Measurements from ENCODE around the gene UBE3D. TPM values are rescaled to one million over a fixed set of nuclear protein-coding genes. Genes with fewer than 3 reads are reported as not detected.

The UBE3D gene
- total RNA-seq, 4 donors from 2014 or later = 6.1 to 30.3 (median 14.4) TPM

GRCh38 chr6:82890240-82890639 lies 175.4 kb downstream of the UBE3D start:
- no peak overlapping the region for H3K4me3 ChIP-seq
- in situ Hi-C loops (cut with MboI; ENCODE audit: low pct_ligation_motif_present in 1 of 4, low pct_unique_long_range_greater_than_20kb in 1 of 4, low sequenced_read_pairs in 3 of 4) = no loop called here
- no peaks in the 10 kb centered on the region for H3K36me3 ChIP-seq
- H3K27ac ChIP-seq = no peak overlapping the region
- H3K4me1 ChIP-seq = no peaks in the 10 kb centered on the region
- no peak for DNase-seq
- H3K27me3 ChIP-seq = no peaks in the 10 kb centered on the region
- whole genome bisulfite sequencing, 2 donors (ENCODE audit: low coverage in 1 of 2) = 71 to 82% methylated on average over 1 of the region's 1 CpG
- no peak for TF ChIP-seq POLR2AphosphoS5 (IDR thresholded peaks at IDR 0.05)
- TF ChIP-seq POLR2A (IDR thresholded peaks at IDR 0.05) = no peak
- no peak for TF ChIP-seq CTCF (IDR thresholded peaks at IDR 0.05)
- no peak for TF ChIP-seq EP300 (IDR thresholded peaks at IDR 0.05; ENCODE audit: low read depth)
- intact Hi-C loops (cut with DNase I; ENCODE audit: low total_unique reads) = no loop called here
- no peaks in the 10 kb centered on the region for H3K9me3 ChIP-seq

GRCh38 chr6:82889143-82889542 lies 176.5 kb downstream of the UBE3D start:
- Histone ChIP-seq H3K4me3 (no peak overlapping the region), H3K36me3 (no peaks in the 10 kb centered on the region), H3K9me3 (no peaks in the 10 kb centered on the region), H3K4me1 (no peaks in the 10 kb centered on the region), H3K27ac (no peak overlapping the region), H3K27me3 (no peaks in the 10 kb centered on the region)
- no peak for DNase-seq
- 91 to 94% methylated on average over 5 of the region's 5 CpGs for WGBS, 2 donors (ENCODE audit: low coverage in 1 of 2)
- no peak for TF ChIP-seq POLR2AphosphoS5 (IDR thresholded peaks at IDR 0.05)
- TF ChIP-seq POLR2A (IDR thresholded peaks at IDR 0.05) = no peak
- no peak for TF ChIP-seq CTCF (IDR thresholded peaks at IDR 0.05)
- no peak for TF ChIP-seq EP300 (IDR thresholded peaks at IDR 0.05; ENCODE audit: low read depth)
- in situ Hi-C loops (cut with MboI; ENCODE audit: low pct_ligation_motif_present in 1 of 4, low pct_unique_long_range_greater_than_20kb in 1 of 4, low sequenced_read_pairs in 3 of 4) = no loop called here
- intact Hi-C loops (cut with DNase I; ENCODE audit: low total_unique reads) = no loop called here

- Histone ChIP-seq H3K27ac (no peak overlapping the region), H3K36me3 (no peaks in the 10 kb centered on the region), H3K4me1 (peaks cover 0 to under 1% (median 0%) of the 10 kb centered on the region in 4 donors), H3K9me3 (no peaks in the 10 kb centered on the region), H3K27me3 (peaks cover 28% of the 10 kb centered on the region), H3K4me3 (no peak overlapping the region)
- intact Hi-C loops (cut with DNase I; ENCODE audit: low total_unique reads) = no loop called here
- in situ Hi-C loops (cut with MboI; ENCODE audit: low pct_ligation_motif_present in 1 of 4, low pct_unique_long_range_greater_than_20kb in 1 of 4, low sequenced_read_pairs in 3 of 4) = no loop called here
- DNase-seq = no peak
- WGBS, 2 donors (ENCODE audit: low coverage in 1 of 2) = 39 to 52% methylated on average over 2 of the region's 2 CpGs
- no peak for TF ChIP-seq POLR2A (IDR thresholded peaks at IDR 0.05)
- no peak for TF ChIP-seq CTCF (IDR thresholded peaks at IDR 0.05)
These were observed 183.1 kb downstream of the UBE3D start for GRCh38 chr6:82882363-82883023.

- peaks cover 28% of the 10 kb centered on the region for H3K27me3 ChIP-seq
- H3K9me3 ChIP-seq = no peaks in the 10 kb centered on the region
- intact Hi-C loops (cut with DNase I; ENCODE audit: low total_unique reads) (no loop called here), in situ Hi-C loops (cut with MboI; ENCODE audit: low pct_ligation_motif_present in 1 of 4, low pct_unique_long_range_greater_than_20kb in 1 of 4, low sequenced_read_pairs in 3 of 4) (no loop called here)
- no peaks in the 10 kb centered on the region for H3K36me3 ChIP-seq
- no peak overlapping the region for H3K27ac ChIP-seq
- H3K4me1 ChIP-seq = peaks cover 0 to 10% (median 3%) of the 10 kb centered on the region in 4 donors
- no peak overlapping the region for H3K4me3 ChIP-seq
- no peak for DNase-seq
- WGBS, 2 donors (ENCODE audit: low coverage in 1 of 2) = 85 to 90% methylated on average over 1 of the region's 1 CpG
- TF ChIP-seq CTCF (IDR thresholded peaks at IDR 0.05) (no peak), POLR2A (IDR thresholded peaks at IDR 0.05) (no peak), POLR2AphosphoS5 (IDR thresholded peaks at IDR 0.05) (no peak), EP300 (IDR thresholded peaks at IDR 0.05; ENCODE audit: low read depth) (no peak)
These were observed 184.1 kb downstream of the UBE3D start for GRCh38 chr6:82881519-82881918.

Data from transverse colon (tissue), 4 donors.